Measurements from ENCODE around the gene PPIL6. TPM values are rescaled to one million over a fixed set of nuclear protein-coding genes. Genes with fewer than 3 reads are reported as not detected.

The PPIL6 gene
- total RNA-seq, 1 experiment from 2014 or later: not detected

DNA sequence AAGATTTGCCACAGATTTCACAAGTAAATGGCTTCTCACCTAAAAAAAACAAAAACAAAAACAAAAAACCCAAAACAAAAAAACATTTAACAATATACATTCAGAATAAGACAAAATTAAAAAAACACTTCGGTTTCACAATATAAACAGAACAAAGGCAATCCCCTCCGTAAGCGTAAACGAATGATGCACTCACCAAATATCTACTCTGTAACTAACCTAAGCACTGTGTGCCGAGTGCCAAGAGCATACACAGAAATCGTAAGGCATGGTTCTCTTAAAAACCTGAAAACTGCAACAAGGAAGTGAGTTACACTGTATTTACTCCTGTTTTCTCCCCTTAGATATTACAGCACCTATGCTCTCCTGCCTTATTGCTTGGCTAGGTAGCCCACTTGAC, 27.3 kb upstream of the PPIL6 start:
- Histone ChIP-seq H3K36me3 (ENCODE audit: control insufficient read depth, insufficient read depth, low read length) (peaks cover 5% of the 10 kb centered on the region; the same call in 1 of the 2 replicates), H3K9me3 (no peaks in the 10 kb centered on the region), H3K4me3 (ENCODE audit: low read depth, low read length) (no peak overlapping the region), H3K27me3 (replicated peaks; ENCODE audit: control insufficient read depth, insufficient read depth, low read length) (no peaks in the 10 kb centered on the region), H3K4me1 (no peaks in the 10 kb centered on the region)
- ChIA-PET CTCF (no interaction called here), POLR2A (no interaction called here)
- intact Hi-C loops (cut with micrococcal nuclease; ENCODE audit: unreplicated experiment): no loop called here
- no peak for DNase-seq
- H3K27me3 Mint-ChIP-seq (ENCODE audit: insufficient read depth, unreplicated experiment): no peaks in the 10 kb centered on the region
- BruUV-seq (replicated peaks): no TSS peak
- H3K4me1 Mint-ChIP-seq (ENCODE audit: low read depth, unreplicated experiment): no peaks in the 10 kb centered on the region
- H3K27ac Mint-ChIP-seq (ENCODE audit: unreplicated experiment): no peak overlapping the region
- peaks cover 55% of the 10 kb centered on the region for H3K36me3 Mint-ChIP-seq (ENCODE audit: insufficient read depth, unreplicated experiment)
- H3K4me3 Mint-ChIP-seq (ENCODE audit: unreplicated experiment): no peak overlapping the region
- H3K9me3 Mint-ChIP-seq (ENCODE audit: unreplicated experiment): no peaks in the 10 kb centered on the region
- TF ChIP-seq, protein P1, sequence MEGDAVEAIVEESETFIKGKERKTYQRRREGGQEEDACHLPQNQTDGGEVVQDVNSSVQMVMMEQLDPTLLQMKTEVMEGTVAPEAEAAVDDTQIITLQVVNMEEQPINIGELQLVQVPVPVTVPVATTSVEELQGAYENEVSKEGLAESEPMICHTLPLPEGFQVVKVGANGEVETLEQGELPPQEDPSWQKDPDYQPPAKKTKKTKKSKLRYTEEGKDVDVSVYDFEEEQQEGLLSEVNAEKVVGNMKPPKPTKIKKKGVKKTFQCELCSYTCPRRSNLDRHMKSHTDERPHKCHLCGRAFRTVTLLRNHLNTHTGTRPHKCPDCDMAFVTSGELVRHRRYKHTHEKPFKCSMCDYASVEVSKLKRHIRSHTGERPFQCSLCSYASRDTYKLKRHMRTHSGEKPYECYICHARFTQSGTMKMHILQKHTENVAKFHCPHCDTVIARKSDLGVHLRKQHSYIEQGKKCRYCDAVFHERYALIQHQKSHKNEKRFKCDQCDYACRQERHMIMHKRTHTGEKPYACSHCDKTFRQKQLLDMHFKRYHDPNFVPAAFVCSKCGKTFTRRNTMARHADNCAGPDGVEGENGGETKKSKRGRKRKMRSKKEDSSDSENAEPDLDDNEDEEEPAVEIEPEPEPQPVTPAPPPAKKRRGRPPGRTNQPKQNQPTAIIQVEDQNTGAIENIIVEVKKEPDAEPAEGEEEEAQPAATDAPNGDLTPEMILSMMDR (IDR thresholded peaks at IDR 0.05; ENCODE audit: insufficient read depth in 1 of 2, low read depth in 1 of 2, low read length in 1 of 2, severe bottlenecking in 1 of 2, unreplicated experiment in 1 of 2): no peak

DNA sequence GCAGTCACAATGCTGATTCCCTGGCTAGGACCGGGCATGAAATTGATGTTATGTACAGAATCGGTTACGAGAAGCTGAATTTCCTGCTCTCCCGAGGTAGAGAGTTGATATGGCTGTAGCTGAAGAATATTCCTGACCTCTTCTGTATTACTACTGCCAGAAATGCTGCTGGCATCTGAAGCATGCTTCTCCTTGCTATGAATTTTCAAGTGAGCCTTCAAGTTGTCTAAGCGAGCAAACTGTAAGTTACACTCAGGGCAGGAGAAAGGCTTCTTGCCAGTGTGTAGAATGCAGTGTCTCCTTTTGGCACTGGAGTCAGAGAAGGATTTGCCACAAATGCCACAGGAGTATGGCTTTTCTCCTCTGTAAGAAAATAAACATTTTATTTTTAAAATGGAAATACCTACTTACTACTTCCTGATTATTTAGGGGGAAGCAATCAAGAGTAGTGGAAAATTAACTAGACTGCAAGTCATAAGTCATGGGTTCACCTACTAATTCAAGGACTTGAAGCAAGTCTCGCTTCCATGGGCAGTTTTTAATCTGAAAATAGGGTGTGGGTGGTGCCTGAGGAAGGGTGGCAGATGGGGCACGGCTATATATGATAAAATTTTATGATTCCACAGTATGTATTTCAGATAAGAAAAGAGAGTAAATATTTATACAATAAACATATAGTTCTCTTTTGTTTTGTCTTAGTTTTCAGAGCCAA, 25.9 kb upstream of the PPIL6 start:
- peaks cover 5% of the 10 kb centered on the region; the same call in 1 of the 2 replicates for H3K36me3 ChIP-seq (ENCODE audit: control insufficient read depth, insufficient read depth, low read length)
- no peak for DNase-seq
- Mint-ChIP-seq H3K4me3 (ENCODE audit: unreplicated experiment) (no peak overlapping the region), H3K36me3 (ENCODE audit: insufficient read depth, unreplicated experiment) (peaks cover 65% of the 10 kb centered on the region), H3K4me1 (ENCODE audit: low read depth, unreplicated experiment) (no peaks in the 10 kb centered on the region), H3K27me3 (ENCODE audit: insufficient read depth, unreplicated experiment) (no peaks in the 10 kb centered on the region), H3K27ac (ENCODE audit: unreplicated experiment) (no peak overlapping the region), H3K9me3 (ENCODE audit: unreplicated experiment) (no peaks in the 10 kb centered on the region)
- intact Hi-C loops (cut with micrococcal nuclease; ENCODE audit: unreplicated experiment): no loop called here
- H3K9me3 ChIP-seq: no peaks in the 10 kb centered on the region
- H3K27me3 ChIP-seq (replicated peaks; ENCODE audit: control insufficient read depth, insufficient read depth, low read length): no peaks in the 10 kb centered on the region
- no peak overlapping the region for H3K4me3 ChIP-seq (ENCODE audit: low read depth, low read length)
- TF ChIP-seq, protein P1 (IDR thresholded peaks at IDR 0.05; ENCODE audit: insufficient read depth in 1 of 2, low read depth in 1 of 2, low read length in 1 of 2, severe bottlenecking in 1 of 2, unreplicated experiment in 1 of 2): no peak
- ChIA-PET CTCF (no interaction called here), POLR2A (no interaction called here)
- no peaks in the 10 kb centered on the region for H3K4me1 ChIP-seq
- no TSS peak for BruUV-seq (replicated peaks)

DNA sequence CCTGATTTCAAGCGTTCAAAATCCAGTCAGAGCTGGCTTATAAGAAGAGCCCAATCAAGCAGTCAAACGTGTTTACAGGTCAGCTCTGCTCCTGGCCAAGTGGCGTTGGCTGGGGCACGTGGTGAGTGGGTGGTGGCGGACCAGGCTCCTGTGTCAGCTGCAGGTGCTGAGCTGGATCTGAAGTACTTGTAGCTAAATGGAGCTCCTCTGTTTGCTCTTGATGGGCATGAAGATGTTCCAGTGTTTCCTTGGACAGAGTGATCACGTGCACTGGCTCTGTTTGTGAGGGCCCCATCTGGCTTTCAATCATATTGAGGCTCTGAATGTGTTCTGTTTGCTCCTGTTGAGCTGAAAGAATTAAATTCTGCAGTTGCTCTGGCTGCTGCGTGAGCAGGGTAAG, 25.3 kb upstream of the PPIL6 start:
- H3K9me3 Mint-ChIP-seq (ENCODE audit: unreplicated experiment): no peaks in the 10 kb centered on the region
- intact Hi-C loops (cut with micrococcal nuclease; ENCODE audit: unreplicated experiment): no loop called here
- no peaks in the 10 kb centered on the region for H3K9me3 ChIP-seq

More for the DNA sequence above, 25.3 kb upstream of the PPIL6 start:
- Mint-ChIP-seq H3K36me3 (ENCODE audit: insufficient read depth, unreplicated experiment) (peaks cover 60% of the 10 kb centered on the region), H3K27me3 (ENCODE audit: insufficient read depth, unreplicated experiment) (no peaks in the 10 kb centered on the region), H3K4me3 (ENCODE audit: unreplicated experiment) (no peak overlapping the region), H3K4me1 (ENCODE audit: low read depth, unreplicated experiment) (no peaks in the 10 kb centered on the region), H3K27ac (ENCODE audit: unreplicated experiment) (no peak overlapping the region)
- ChIA-PET CTCF (no interaction called here), POLR2A (no interaction called here)
- H3K36me3 ChIP-seq (ENCODE audit: control insufficient read depth, insufficient read depth, low read length): peaks cover 5% of the 10 kb centered on the region; the same call in 1 of the 2 replicates
- H3K4me3 ChIP-seq (ENCODE audit: low read depth, low read length): no peak overlapping the region
- BruUV-seq (replicated peaks): no TSS peak
- H3K4me1 ChIP-seq: no peaks in the 10 kb centered on the region
- DNase-seq: no peak
- TF ChIP-seq, protein P1 (IDR thresholded peaks at IDR 0.05; ENCODE audit: insufficient read depth in 1 of 2, low read depth in 1 of 2, low read length in 1 of 2, severe bottlenecking in 1 of 2, unreplicated experiment in 1 of 2): no peak
- no peaks in the 10 kb centered on the region for H3K27me3 ChIP-seq (replicated peaks; ENCODE audit: control insufficient read depth, insufficient read depth, low read length)
